Ovary (tissue), 9 donors: Measurements from ENCODE around the gene ST6GALNAC3. TPM values are rescaled to one million over a fixed set of nuclear protein-coding genes. Genes with fewer than 3 reads are reported as not detected.
A peak's percentile ranks its signal among the peaks of the same experiment; 100 is the strongest.

Experiments
- DNase-seq, 5 donors: peaks; one replicate each; pipeline ENCODE4 v3.0.0-alpha.2; 2019 to 2020
- H3K27ac ChIP-seq, 2 donors: fragments of 200-600 bp; one replicate each; pipeline versions ENCODE4 v1.5.1 to v1.8.0; 2019 to 2022
- H3K27me3 ChIP-seq: fragments of 200-600 bp; one replicate; pipeline ENCODE4 v1.8.0; 2022
- H3K36me3 ChIP-seq: fragments of 200-600 bp; sonication (generic); one replicate; pipeline ENCODE4 v1.5.1; 2019
- H3K4me1 ChIP-seq: one replicate; pipeline ENCODE4 v1.8.1; 2013; ENCODE audit warnings: mild to moderate bottlenecking, moderate library complexity; ENCODE audit not compliant: insufficient read depth
- H3K4me3 ChIP-seq: fragments of 200-600 bp; sonication (generic); one replicate; pipeline ENCODE4 v1.5.1; 2017
- H3K9me3 ChIP-seq, 2 donors: fragments of 200-600 bp in 1 of 2; sonication (generic) in 1 of 2; one replicate each; pipeline versions ENCODE4 v1.5.1 to v1.8.1; 2013 to 2019; ENCODE audit warnings: mild to moderate bottlenecking in 1 of 2, moderate library complexity in 1 of 2
- CTCF ChIP-seq, 3 donors: fragments of 450-650 bp in 2 of 3; fragments of 200-600 bp in 1 of 3; IDR thresholded peaks; one replicate each; pipeline versions ENCODE4 v1.5.1 to v1.8.0; 2016 to 2022; ENCODE audit warnings: antibody characterized with exemption in 3 of 3, mild to moderate bottlenecking in 1 of 3
- EP300 ChIP-seq: sonication (generic); formaldehyde crosslinking; IDR thresholded peaks from one replicate; pipeline ENCODE4 v1.6.1; 2017; ENCODE audit warnings: antibody characterized with exemption
- POLR2A ChIP-seq: fragments of 450-650 bp; IDR thresholded peaks from one replicate; pipeline ENCODE4 v1.6.1; 2017; ENCODE audit warnings: antibody characterized with exemption, mild to moderate bottlenecking, moderate library complexity
- WGBS, 3 donors: extraction: QIAGEN DNeasy Blood & Tissue Kit in 1 of 3; methylation state at CpG; one replicate each; pipeline versions ENCODE4 v1.1.5 to v1.1.7; 2013 to 2017; 5-methylcytosine and 5-hydroxymethylcytosine counted together
- intact Hi-C, 4 donors: fragments of 100-400 bp; cut with DNase I; formaldehyde crosslinking; loops; one replicate each; pipeline versions ENCODE4 v1.11.0 to v1.15.1; 2022 to 2023
- polyA plus RNA-seq, 2 donors: library from polyadenylated mRNA; stranded (reverse); fragments of 200-250 nt in 1 of 2; fragments of 350-450 nt in 1 of 2; fragmentation: Illumina TruSeq in 1 of 2; extraction: RNeasy Lipid Tissue Mini Kit (QIAGEN cat#74804) in 1 of 2; gene quantifications; one replicate each; pipeline ENCODE4 v1.2.3, GENCODE V29; 2013 to 2014
- total RNA-seq, 7 donors: library from RNA; depleted of rRNA in 2 of 7; stranded (reverse); fragments of >200 nt in 2 of 7; fragmentation: NEBNext Ultra II Directional in 3 of 7; extraction: Animal tissue kit (Norgen Biotek cat#: 25700) in 3 of 7; gene quantifications; one replicate each; pipeline versions ENCODE4 v1.1.0 to v1.2.4, GENCODE V29; 2016 to 2023
- donor health status: DM: no; HTN: no; CAD: no; lungs with moderate emphysema.
- donor health status: DM: no; HTN: no; CAD: no.
- donor health status: Bipolar disorder and iron deficiency.
- donor health status: DM: yes; HTN: yes; CAD: no.
- donor health status: DM: no; HTN: no; CAD: no.
- donor health status: DM: yes; HTN: yes; CAD: no.

Gene ST6GALNAC3
- total and polyA plus RNA-seq, 9 donors = 1.9 to 6.7 (median 4.0) TPM

GRCh38 chr1:76146184-76146583, 71.6 kb downstream of the ST6GALNAC3 start:
- intact Hi-C loops = no loop called here
- Histone ChIP-seq H3K9me3 (no peaks in the 10 kb centered on the region), H3K4me1 (peaks cover 9% of the 10 kb centered on the region), H3K27ac (no peak overlapping the region), H3K36me3 (no peaks in the 10 kb centered on the region), H3K27me3 (no peaks in the 10 kb centered on the region), H3K4me3 (no peak overlapping the region)
- no peak for TF ChIP-seq POLR2A
- TF ChIP-seq CTCF (IDR thresholded peaks at IDR 0.05) = no peak
- TF ChIP-seq EP300 = no peak
- no peak for DNase-seq
- 82 to 94% (median 91%) methylated on average over 1 of the region's 1 CpG for WGBS, 3 donors

GRCh38 chr1:76147917-76148316, 73.4 kb downstream of the ST6GALNAC3 start:
- no peak for DNase-seq
- Histone ChIP-seq H3K4me1 (peaks cover 9% of the 10 kb centered on the region), H3K36me3 (no peaks in the 10 kb centered on the region), H3K4me3 (no peak overlapping the region), H3K27me3 (no peaks in the 10 kb centered on the region), H3K27ac (no peak overlapping the region), H3K9me3 (no peaks in the 10 kb centered on the region)
- intact Hi-C loops = no loop called here
- TF ChIP-seq CTCF (IDR thresholded peaks at IDR 0.05) (no peak), POLR2A (no peak), EP300 (no peak)
- 88 to 92% (median 90%) methylated on average over 4 of the region's 4 CpGs for WGBS, 3 donors

- 87 to 91% (median 89%) methylated on average over 2 of the region's 2 CpGs for WGBS, 3 donors
- Histone ChIP-seq H3K9me3 (no peaks in the 10 kb centered on the region), H3K36me3 (no peaks in the 10 kb centered on the region), H3K4me3 (no peak overlapping the region), H3K27ac (no peak overlapping the region), H3K27me3 (no peaks in the 10 kb centered on the region), H3K4me1 (peaks cover 9% of the 10 kb centered on the region)
- TF ChIP-seq POLR2A = no peak
- TF ChIP-seq EP300 = no peak
- no peak for TF ChIP-seq CTCF (IDR thresholded peaks at IDR 0.05)
- no peak for DNase-seq
- intact Hi-C loops = no loop called here
Measured at GRCh38 chr1:76148460-76148859, 73.9 kb downstream of the ST6GALNAC3 start.

- Histone ChIP-seq H3K27ac (no peak overlapping the region), H3K9me3 (no peaks in the 10 kb centered on the region), H3K36me3 (no peaks in the 10 kb centered on the region), H3K4me3 (peak overlapping the region; percentile 14), H3K4me1 (no peaks in the 10 kb centered on the region), H3K27me3 (no peaks in the 10 kb centered on the region)
- 64 to 71% (median 65%) methylated on average over 8 of the region's 8 CpGs for WGBS, 3 donors
- DNase-seq = no peak
- TF ChIP-seq POLR2A = no peak
- TF ChIP-seq CTCF (IDR thresholded peaks at IDR 0.05) = no peak
- no peak for TF ChIP-seq EP300
- intact Hi-C loops = no loop called here
Measured at GRCh38 chr1:76153841-76154205, 79.3 kb downstream of the ST6GALNAC3 start.
